ENCODE data around the gene ELF4. TPM values are rescaled to one million over a fixed set of nuclear protein-coding genes. Genes with fewer than 3 reads are reported as not detected.

Gene ELF4
- total RNA-seq, 6 experiments from 2014 or later: 0.80 to 2.8 (median 1.6) TPM

- DNase-seq (no peak), ATAC-seq (no peak)
- no peaks in the 10 kb centered on the region for H3K4me1 ChIP-seq
- peaks cover 0 to 19% (median 3%) of the 10 kb centered on the region in 4 donors for H3K36me3 ChIP-seq
- H3K27ac ChIP-seq: no peak overlapping the region
- no peak for TF ChIP-seq POLR2A (IDR thresholded peaks at IDR 0.05)
- TF ChIP-seq CTCF (IDR thresholded peaks at IDR 0.05): no peak
- 78% methylated on average over 10 of the region's 12 CpGs for WGBS (ENCODE audit: insufficient coverage, low coverage, low lambda C conversion rate, missing lambda C conversion rate)
- no peak overlapping the region for H3K4me3 ChIP-seq
- H3K9me3 ChIP-seq: no peaks in the 10 kb centered on the region
- no peaks in the 10 kb centered on the region for H3K27me3 ChIP-seq
- intact Hi-C loops (cut with DNase I): no loop called here
Observed at GRCh38 chrX:130051176-130051845, 59.0 kb downstream of the ELF4 start.

GRCh38 chrX:130049821-130050220 is 60.5 kb downstream of the ELF4 start:
- Histone ChIP-seq H3K36me3 (peaks cover 0 to 21% (median 3%) of the 10 kb centered on the region in 4 donors), H3K4me3 (no peak overlapping the region), H3K27ac (no peak overlapping the region), H3K4me1 (no peaks in the 10 kb centered on the region), H3K27me3 (no peaks in the 10 kb centered on the region), H3K9me3 (no peaks in the 10 kb centered on the region)
- TF ChIP-seq CTCF (IDR thresholded peaks at IDR 0.05) (no peak), POLR2A (IDR thresholded peaks at IDR 0.05) (no peak)
- 48% methylated on average over 6 of the region's 8 CpGs for WGBS (ENCODE audit: insufficient coverage, low coverage, low lambda C conversion rate, missing lambda C conversion rate)
- DNase-seq: no peak
- ATAC-seq: no peak
- intact Hi-C loops (cut with DNase I): no loop called here

GRCh38 chrX:130048686-130049222 is 61.5 kb downstream of the ELF4 start:
- H3K4me1 ChIP-seq: no peaks in the 10 kb centered on the region
- H3K36me3 ChIP-seq: peaks cover 0 to 21% (median 3%) of the 10 kb centered on the region in 4 donors
- H3K27ac ChIP-seq: no peak overlapping the region
- DNase-seq: no peak
- no peaks in the 10 kb centered on the region for H3K9me3 ChIP-seq
- 49% methylated on average over 4 of the region's 4 CpGs for WGBS (ENCODE audit: insufficient coverage, low coverage, low lambda C conversion rate, missing lambda C conversion rate)
- H3K27me3 ChIP-seq: no peaks in the 10 kb centered on the region
- intact Hi-C loops (cut with DNase I): no loop called here
- H3K4me3 ChIP-seq: no peak overlapping the region
- no peak for ATAC-seq
- TF ChIP-seq CTCF (IDR thresholded peaks at IDR 0.05) (no peak), POLR2A (IDR thresholded peaks at IDR 0.05) (no peak)

- intact Hi-C loops (cut with DNase I): no loop called here
- no peak for ATAC-seq
- 80% methylated on average over 3 of the region's 5 CpGs for WGBS (ENCODE audit: insufficient coverage, low coverage, low lambda C conversion rate, missing lambda C conversion rate)
Observed at GRCh38 chrX:130047416-130047815, 62.9 kb downstream of the ELF4 start.

More at GRCh38 chrX:130047416-130047815, 62.9 kb downstream of the ELF4 start:
- H3K4me3 ChIP-seq: no peak overlapping the region
- no peak for TF ChIP-seq CTCF (IDR thresholded peaks at IDR 0.05)
- TF ChIP-seq POLR2A (IDR thresholded peaks at IDR 0.05): no peak
- H3K36me3 ChIP-seq: peaks cover 0 to 11% (median under 1%) of the 10 kb centered on the region in 4 donors
- no peaks in the 10 kb centered on the region for H3K27me3 ChIP-seq
- no peaks in the 10 kb centered on the region for H3K4me1 ChIP-seq
- no peaks in the 10 kb centered on the region for H3K9me3 ChIP-seq
- no peak overlapping the region for H3K27ac ChIP-seq
- DNase-seq: no peak

Measured in right lobe of liver (tissue), 6 donors.